Neutrophil (primary cell): ENCODE results near the gene KRT72.
"Not testable (repeated sequence)": the region's sequence is repeated elsewhere in the genome, so short reads cannot be mapped to it uniquely, and the experiment has no call there.

Experiments used
- H3K27ac ChIP-seq: fragments of 200-600 bp; sonication (generic); 2 replicates; pipeline ENCODE4 v1.5.1; 2016; ENCODE audit warnings: mild to moderate bottlenecking, moderate library complexity
- H3K27me3 ChIP-seq: fragments of 200-600 bp; sonication (generic); 2 replicates; pipeline ENCODE4 v1.6.0; 2016; ENCODE audit warnings: mild to moderate bottlenecking
- H3K36me3 ChIP-seq: fragments of 200-600 bp; sonication (generic); 2 replicates; pipeline ENCODE4 v1.5.1; 2017
- H3K4me1 ChIP-seq, 2 experiments: fragments of 200-600 bp in 1 of 2; sonication (generic) in 1 of 2; 1 replicate in 1 of 2; 2 replicates in 1 of 2; pipeline versions ENCODE4 v1.5.1 to v1.6.1; 2013 to 2016; ENCODE audit warnings: low read depth in 1 of 2, low read length in 1 of 2, mild to moderate bottlenecking in 1 of 2, moderate library complexity in 1 of 2; ENCODE audit not compliant: control insufficient read depth in 1 of 2, insufficient read depth in 1 of 2
- H3K4me3 ChIP-seq, 2 experiments: fragments of 200-600 bp in 1 of 2; sonication (generic) in 1 of 2; 1 replicate in 1 of 2; 2 replicates in 1 of 2; pipeline ENCODE4 v1.5.1; 2013 to 2016; ENCODE audit warnings: low read depth in 1 of 2, low read length in 1 of 2, mild to moderate bottlenecking in 1 of 2, moderate library complexity in 1 of 2
- H3K9me3 ChIP-seq: fragments of 200-600 bp; sonication (generic); 2 replicates; pipeline ENCODE4 v1.5.1; 2016
- TF ChIP-seq, protein P1 (sequence below): fragments of 200-600 bp; sonication (generic); IDR thresholded peaks from 2 replicates; pipeline ENCODE4 v1.5.1; 2016; ENCODE audit warnings: antibody characterized with exemption

Gene KRT72

DNA sequence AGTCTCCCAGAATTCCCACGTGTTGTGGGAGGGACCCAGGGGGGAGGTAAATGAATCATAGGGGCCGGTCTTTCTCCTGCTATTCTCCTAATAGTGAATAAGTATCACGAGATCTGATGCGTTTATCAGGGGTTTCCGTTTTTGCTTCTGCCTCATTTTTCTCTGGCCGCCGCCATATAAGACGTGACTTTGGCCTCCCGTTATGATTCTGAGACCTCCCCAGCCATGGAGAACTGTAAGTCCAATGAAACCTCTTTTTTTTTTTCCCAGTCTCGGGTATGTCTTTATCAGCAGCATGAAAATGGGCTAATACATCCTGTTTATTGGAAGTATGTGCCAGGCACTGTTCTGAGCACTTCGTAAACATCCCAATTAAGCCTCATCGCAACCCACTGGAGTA, 788 bp downstream of the KRT72 start:
- Histone ChIP-seq H3K27ac (no peak overlapping the region), H3K4me1 (no peaks in the 10 kb centered on the region), H3K36me3 (no peaks in the 10 kb centered on the region), H3K27me3 (peaks cover 75% of the 10 kb centered on the region), H3K4me3 (no peak overlapping the region), H3K9me3 (no peaks in the 10 kb centered on the region)
- TF ChIP-seq, protein P1, sequence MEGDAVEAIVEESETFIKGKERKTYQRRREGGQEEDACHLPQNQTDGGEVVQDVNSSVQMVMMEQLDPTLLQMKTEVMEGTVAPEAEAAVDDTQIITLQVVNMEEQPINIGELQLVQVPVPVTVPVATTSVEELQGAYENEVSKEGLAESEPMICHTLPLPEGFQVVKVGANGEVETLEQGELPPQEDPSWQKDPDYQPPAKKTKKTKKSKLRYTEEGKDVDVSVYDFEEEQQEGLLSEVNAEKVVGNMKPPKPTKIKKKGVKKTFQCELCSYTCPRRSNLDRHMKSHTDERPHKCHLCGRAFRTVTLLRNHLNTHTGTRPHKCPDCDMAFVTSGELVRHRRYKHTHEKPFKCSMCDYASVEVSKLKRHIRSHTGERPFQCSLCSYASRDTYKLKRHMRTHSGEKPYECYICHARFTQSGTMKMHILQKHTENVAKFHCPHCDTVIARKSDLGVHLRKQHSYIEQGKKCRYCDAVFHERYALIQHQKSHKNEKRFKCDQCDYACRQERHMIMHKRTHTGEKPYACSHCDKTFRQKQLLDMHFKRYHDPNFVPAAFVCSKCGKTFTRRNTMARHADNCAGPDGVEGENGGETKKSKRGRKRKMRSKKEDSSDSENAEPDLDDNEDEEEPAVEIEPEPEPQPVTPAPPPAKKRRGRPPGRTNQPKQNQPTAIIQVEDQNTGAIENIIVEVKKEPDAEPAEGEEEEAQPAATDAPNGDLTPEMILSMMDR, result no peak

DNA sequence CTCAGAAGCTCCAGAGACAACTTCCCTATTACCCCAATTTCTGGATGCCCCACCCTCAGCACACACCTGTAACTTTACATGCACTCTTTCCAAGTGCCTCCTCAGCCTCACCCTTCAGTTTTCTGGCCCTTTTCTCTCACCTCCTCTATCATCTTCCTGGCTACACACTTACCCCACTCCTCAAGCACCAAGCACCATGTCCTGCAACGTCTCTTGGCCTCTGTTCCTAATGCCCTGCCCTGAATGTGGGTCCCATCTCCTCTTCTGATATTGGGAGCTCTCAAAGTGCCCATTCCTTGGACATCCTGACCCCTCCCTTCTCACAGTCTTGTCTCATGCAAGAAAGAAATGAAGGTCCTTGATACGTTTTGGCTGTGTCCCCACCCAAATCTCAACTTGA, 1.2 kb downstream of the KRT72 start:
- Histone ChIP-seq H3K27ac (no peak overlapping the region), H3K9me3 (no peaks in the 10 kb centered on the region), H3K27me3 (peaks cover 75% of the 10 kb centered on the region), H3K36me3 (no peaks in the 10 kb centered on the region), H3K4me3 (no peak overlapping the region), H3K4me1 (no peaks in the 10 kb centered on the region)
- TF ChIP-seq, protein P1, result no peak

DNA sequence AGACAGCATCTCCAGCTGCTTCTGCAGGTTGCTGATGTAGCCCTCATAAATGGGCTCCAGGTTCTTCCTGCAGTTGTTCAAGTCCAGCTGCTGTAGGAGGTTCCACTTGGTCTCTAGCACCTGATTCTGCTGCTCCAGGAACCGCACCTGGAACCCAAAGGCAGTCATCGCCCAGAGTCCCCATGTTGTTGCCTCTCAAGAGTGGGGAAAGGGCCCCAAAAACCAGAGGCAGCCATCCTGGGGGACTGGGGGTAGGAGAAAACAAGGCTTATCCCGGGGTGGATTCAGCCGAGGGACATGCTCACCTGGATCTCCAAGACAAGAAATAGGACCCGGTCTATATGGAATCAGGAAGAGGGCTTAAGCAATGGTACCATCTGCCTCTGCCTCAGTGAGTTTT, 2.3 kb downstream of the KRT72 start:
- TF ChIP-seq, protein P1, result no peak
- Histone ChIP-seq H3K27ac (no peak overlapping the region), H3K36me3 (no peaks in the 10 kb centered on the region), H3K4me3 (no peak overlapping the region), H3K4me1 (no peaks in the 10 kb centered on the region), H3K27me3 (peaks cover 75% of the 10 kb centered on the region), H3K9me3 (no peaks in the 10 kb centered on the region)

DNA sequence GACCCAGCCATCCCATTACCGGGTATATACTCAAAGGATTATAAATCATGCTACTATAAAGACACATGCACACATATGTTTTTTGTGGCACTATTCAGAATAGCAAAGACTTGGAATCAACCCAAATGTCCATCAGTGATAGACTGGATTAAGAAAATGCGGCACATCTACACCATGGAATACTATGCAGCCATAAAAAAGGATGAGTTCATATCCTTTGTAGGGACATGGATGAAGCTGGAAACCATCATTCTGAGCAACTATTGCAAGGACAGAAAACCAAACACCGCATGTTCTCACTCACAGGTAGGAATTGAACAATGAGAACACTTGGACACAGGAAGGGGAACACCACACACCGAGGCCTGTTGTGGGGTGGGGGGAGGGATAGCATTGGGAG, 7.0 kb downstream of the KRT72 start:
- H3K4me3 ChIP-seq, result not testable (repeated sequence)

DNA sequence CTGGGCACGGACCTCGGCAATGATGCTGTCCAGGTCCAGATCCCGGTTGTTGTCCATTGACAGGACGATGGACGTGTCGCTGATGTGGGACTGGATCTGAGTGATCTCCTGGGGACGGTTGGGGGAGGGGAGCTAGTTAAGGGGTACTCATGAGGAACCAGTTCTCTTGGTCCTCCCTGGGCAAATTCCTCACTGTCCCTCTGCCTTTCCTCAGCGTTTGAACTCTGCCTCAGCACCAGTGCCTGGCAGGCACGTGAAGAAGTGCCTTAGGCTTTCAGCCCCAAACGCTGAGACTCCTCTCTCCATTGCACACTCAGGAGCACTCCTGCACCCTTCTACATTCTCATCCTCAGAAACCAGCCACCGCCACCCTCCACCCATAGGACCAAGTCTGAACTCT, 9.7 kb downstream of the KRT72 start:
- no peaks in the 10 kb centered on the region for H3K9me3 ChIP-seq
- no peak overlapping the region for H3K4me3 ChIP-seq
- H3K4me1 ChIP-seq, result no peaks in the 10 kb centered on the region
- no peaks in the 10 kb centered on the region for H3K36me3 ChIP-seq
- H3K27me3 ChIP-seq, result peaks cover 4% of the 10 kb centered on the region
- H3K27ac ChIP-seq, result no peak overlapping the region
- TF ChIP-seq, protein P1, result no peak

More for the DNA sequence above, 7.0 kb downstream of the KRT72 start:
- H3K27ac ChIP-seq, H3K9me3 ChIP-seq, H3K4me1 ChIP-seq, H3K36me3 ChIP-seq: not testable (repeated sequence)
- H3K27me3 ChIP-seq, result peaks cover 32% of the 10 kb centered on the region

DNA sequence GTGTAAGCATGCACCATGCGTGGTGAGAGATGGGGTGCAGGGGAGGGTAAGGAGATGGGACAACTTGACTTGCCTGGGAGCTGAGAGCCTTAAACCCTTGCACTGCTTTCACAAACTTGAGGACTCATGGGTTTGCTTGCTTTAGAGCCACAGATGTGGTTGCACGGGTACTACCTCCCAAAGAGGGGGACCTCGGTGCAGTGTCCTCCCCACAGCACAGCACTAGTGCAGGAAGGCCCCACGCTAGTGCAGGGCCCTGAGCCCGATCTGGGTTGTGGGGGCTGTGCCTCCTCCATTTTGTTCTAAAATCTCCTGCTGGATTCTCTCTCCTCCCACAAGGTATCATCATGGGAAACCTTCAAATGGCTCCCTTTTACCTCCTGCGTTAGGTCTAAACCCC, 11.2 kb downstream of the KRT72 start:
- Histone ChIP-seq H3K4me1 (no peaks in the 10 kb centered on the region), H3K36me3 (no peaks in the 10 kb centered on the region), H3K9me3 (no peaks in the 10 kb centered on the region), H3K27me3 (no peaks in the 10 kb centered on the region), H3K27ac (no peak overlapping the region), H3K4me3 (no peak overlapping the region)
- TF ChIP-seq, protein P1, result no peak
